Right lobe of liver (tissue), 6 donors: Measurements from ENCODE around the gene ARHGEF16. TPM values are rescaled to one million over a fixed set of nuclear protein-coding genes. Genes with fewer than 3 reads are reported as not detected.

ENCODE experiments used
- ATAC-seq, 4 donors: fragments of 200-7000 bp; cut with Tn5 transposase; one replicate each; pipeline ENCODE4 v1.9.1; 2020; ENCODE audit warnings: mild to moderate bottlenecking in 4 of 4, moderate library complexity in 4 of 4
- DNase-seq, 3 donors: peaks; one replicate each; pipeline ENCODE4 v3.0.0-alpha.2; 2020
- H3K27ac ChIP-seq, 3 donors: fragments of 200-600 bp; one replicate each; pipeline ENCODE4 v1.8.0; 2022
- H3K27me3 ChIP-seq, 2 donors: fragments of 200-600 bp; one replicate each; pipeline ENCODE4 v1.8.0; 2022
- H3K36me3 ChIP-seq, 4 donors: fragments of 200-600 bp; sonication (generic) in 1 of 4; one replicate each; pipeline versions ENCODE4 v1.5.1 to v1.8.0; 2017 to 2022; ENCODE audit warnings: control low read depth in 1 of 4
- H3K4me1 ChIP-seq, 4 donors: fragments of 200-600 bp; sonication (generic) in 1 of 4; one replicate each; pipeline versions ENCODE4 v1.5.1 to v1.8.0; 2017 to 2022; ENCODE audit warnings: control low read depth in 1 of 4
- H3K4me3 ChIP-seq, 3 donors: fragments of 200-600 bp; one replicate each; pipeline ENCODE4 v1.8.0; 2022
- H3K9me3 ChIP-seq, 4 donors: fragments of 200-600 bp; sonication (generic) in 1 of 4; one replicate each; pipeline versions ENCODE4 v1.5.1 to v1.8.0; 2017 to 2022; ENCODE audit warnings: control low read depth in 1 of 4
- CTCF ChIP-seq, 4 donors: fragments of 200-600 bp in 3 of 4; fragments of 450-650 bp in 1 of 4; IDR thresholded peaks; one replicate each; pipeline versions ENCODE4 v1.5.1 to v1.8.0; 2016 to 2022; ENCODE audit warnings: antibody characterized with exemption in 4 of 4, mild to moderate bottlenecking in 2 of 4
- POLR2A ChIP-seq: fragments of 450-650 bp; IDR thresholded peaks from one replicate; pipeline ENCODE4 v1.6.1; 2017; ENCODE audit warnings: antibody characterized with exemption, mild to moderate bottlenecking
- WGBS: methylation state at CpG from one replicate; pipeline ENCODE4 v1.1.6; 2018; ENCODE audit warnings: low coverage, low lambda C conversion rate; ENCODE audit not compliant: insufficient coverage; ENCODE audit errors: missing lambda C conversion rate; 5-methylcytosine and 5-hydroxymethylcytosine counted together
- intact Hi-C, 2 donors: fragments of 100-400 bp; cut with DNase I; formaldehyde crosslinking; loops; one replicate each; pipeline versions ENCODE4 v1.11.2 to v1.14.1; 2022
- total RNA-seq, 6 experiments: library from RNA; depleted of rRNA in 2 of 6; stranded (reverse); fragments of >200 nt in 2 of 6; fragmentation: NEBNext Ultra II Directional in 3 of 6; extraction: Animal tissue kit (Norgen Biotek cat#: 25700) in 3 of 6; gene quantifications; one replicate each; pipeline versions ENCODE4 v1.1.0 to v1.2.4, GENCODE V29; 2016 to 2023
- donor health status: DM: no; HTN: yes; CAD: no.
- donor health status: DM: no; HTN: no; CAD: no.
- donor health status: DM: no; HTN: no; CAD: no.
- donor health status: DM: no; HTN: yes; CAD: no.
- donor health status: DM: no; HTN: yes; CAD: no.

The ARHGEF16 gene
- total RNA-seq, 6 experiments from 2014 or later: 2.1 to 16.3 (median 7.5) TPM

DNA sequence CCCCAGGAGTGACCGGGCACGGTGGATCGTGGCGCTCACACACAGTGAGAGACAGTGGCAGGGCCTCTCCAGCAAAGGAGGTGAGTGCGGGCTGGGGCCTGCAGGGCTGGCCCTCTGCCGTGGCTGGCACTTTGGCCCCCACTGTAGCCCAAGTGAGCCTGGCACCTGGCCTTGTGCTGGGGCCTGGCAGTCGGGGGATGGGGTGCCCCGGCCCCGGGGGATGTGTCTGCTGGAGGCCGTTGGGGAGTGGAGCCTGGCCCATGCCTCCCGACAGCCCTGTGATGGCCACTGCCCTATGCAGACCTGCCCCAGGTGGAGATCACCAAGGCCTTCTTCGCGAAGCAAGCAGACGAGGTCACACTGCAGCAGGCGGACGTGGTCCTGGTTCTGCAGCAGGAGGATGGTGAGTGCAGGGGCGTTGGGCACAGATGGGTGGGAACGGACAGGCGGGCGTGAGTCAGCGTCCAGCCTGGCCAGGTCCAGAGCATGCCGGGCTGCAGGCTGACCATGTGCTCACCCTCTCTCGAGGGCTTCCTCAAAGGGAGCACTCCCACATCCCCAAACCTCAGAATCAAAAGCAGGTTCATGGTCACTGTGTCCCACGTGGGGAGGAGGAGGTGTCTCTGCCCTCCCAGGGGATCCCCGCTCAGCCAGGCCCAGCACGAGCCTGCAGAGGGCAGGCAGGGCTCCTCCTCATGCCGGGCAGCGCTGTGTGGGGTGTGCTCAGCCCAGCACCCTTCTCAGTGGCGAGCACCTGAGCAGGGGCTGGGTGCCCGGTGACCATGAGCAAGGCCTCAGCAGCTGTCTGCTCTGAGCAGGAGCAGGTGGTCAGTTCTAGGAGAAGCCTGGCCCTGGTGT lies 25.3 kb downstream of the ARHGEF16 start:
- ATAC-seq (peak; percentile 40 to 56 (median 48)), DNase-seq (no peak)
- H3K9me3 ChIP-seq: no peaks in the 10 kb centered on the region
- H3K4me3 ChIP-seq: no peak overlapping the region
- H3K27me3 ChIP-seq: no peaks in the 10 kb centered on the region
- intact Hi-C loops: no loop called here
- H3K27ac ChIP-seq: peak overlapping the region in 2 of 3 donors; percentile 38 to 62
- H3K4me1 ChIP-seq: peaks cover 0 to 15% (median 7%) of the 10 kb centered on the region in 4 donors
- 88% methylated on average over 8 of the region's 30 CpGs for WGBS
- TF ChIP-seq CTCF (IDR thresholded peaks at IDR 0.05) (no peak), POLR2A (no peak)
- H3K36me3 ChIP-seq: no peaks in the 10 kb centered on the region

GRCh38 chr1:3480369-3480719 lies 25.9 kb downstream of the ARHGEF16 start:
- TF ChIP-seq CTCF (IDR thresholded peaks at IDR 0.05): no peak
- TF ChIP-seq POLR2A: peak; percentile 72
- ATAC-seq (peak; percentile 81 to 88 (median 88)), DNase-seq (peak; percentile 81 to 82 (median 81))
- 32% methylated on average over 17 of the region's 21 CpGs for WGBS
- Histone ChIP-seq H3K4me1 (peaks cover 0 to 15% (median 7%) of the 10 kb centered on the region in 4 donors), H3K36me3 (no peaks in the 10 kb centered on the region), H3K27ac (peak overlapping the region in 2 of 3 donors; percentile 38 to 62), H3K4me3 (no peak overlapping the region), H3K9me3 (no peaks in the 10 kb centered on the region), H3K27me3 (no peaks in the 10 kb centered on the region)
- intact Hi-C loops: no loop called here

DNA sequence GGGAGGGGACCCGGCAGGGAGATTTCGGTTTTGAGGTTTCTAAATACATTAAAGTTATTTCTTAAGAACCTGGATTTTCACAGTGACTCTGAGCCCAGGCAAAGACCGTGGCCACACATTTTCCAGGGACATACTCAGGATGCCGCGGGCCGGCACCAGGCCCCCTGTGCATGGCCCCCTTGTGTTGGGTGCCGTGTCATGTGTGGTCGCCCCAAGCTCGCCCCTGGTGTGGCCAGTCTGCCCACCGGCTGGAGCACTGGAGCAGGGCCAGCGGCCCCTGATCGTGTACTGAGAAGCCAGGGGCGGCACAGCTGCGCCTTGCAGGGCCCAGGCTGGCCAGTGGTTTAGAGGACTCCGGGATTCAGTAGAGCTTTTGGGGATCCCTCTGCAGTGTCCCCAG lies 26.6 kb downstream of the ARHGEF16 start:
- intact Hi-C loops: no loop called here
- no CpG with 5 or more reads among the region's 15 CpGs for WGBS
- TF ChIP-seq POLR2A (no peak), CTCF (IDR thresholded peaks at IDR 0.05) (no peak)
- no peak overlapping the region for H3K4me3 ChIP-seq
- H3K4me1 ChIP-seq: peaks cover 0 to 15% (median 7%) of the 10 kb centered on the region in 4 donors
- H3K9me3 ChIP-seq: no peaks in the 10 kb centered on the region
- H3K27me3 ChIP-seq: no peaks in the 10 kb centered on the region
- DNase-seq (no peak), ATAC-seq (no peak)
- no peak overlapping the region for H3K27ac ChIP-seq
- no peaks in the 10 kb centered on the region for H3K36me3 ChIP-seq

DNA sequence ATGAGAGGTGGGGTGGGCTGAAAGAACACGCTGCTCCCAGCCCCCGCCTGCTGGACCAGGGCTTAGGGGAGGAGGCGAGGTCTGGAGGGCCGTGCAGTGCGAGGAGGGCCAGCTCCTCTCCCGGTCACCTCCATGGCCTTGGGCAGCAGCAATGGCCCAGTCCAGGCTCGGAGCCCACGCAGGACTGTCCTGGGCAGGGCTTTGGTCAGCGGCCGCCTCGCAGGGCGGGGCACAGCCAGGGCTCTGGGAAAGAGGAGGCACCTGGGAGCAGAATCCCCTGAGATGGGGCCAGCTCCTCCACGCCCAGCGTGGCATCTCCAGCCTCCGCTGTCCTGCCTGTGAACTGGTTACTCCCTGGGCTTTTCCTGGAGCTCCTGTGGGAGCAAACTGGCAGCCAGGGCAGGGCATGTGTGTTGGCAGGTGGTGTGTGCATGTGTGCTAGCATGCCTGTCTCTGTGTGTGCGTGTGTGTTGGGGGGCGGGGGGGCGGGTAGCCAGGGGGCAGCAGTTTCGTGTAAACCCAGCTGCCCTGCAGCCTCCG lies 27.4 kb downstream of the ARHGEF16 start:
- intact Hi-C loops: no loop called here
- no peaks in the 10 kb centered on the region for H3K9me3 ChIP-seq
- WGBS: 23% methylated on average over 2 of the region's 20 CpGs
- DNase-seq (no peak), ATAC-seq (no peak)
- no peaks in the 10 kb centered on the region for H3K27me3 ChIP-seq
- H3K36me3 ChIP-seq: no peaks in the 10 kb centered on the region
- no peak for TF ChIP-seq CTCF (IDR thresholded peaks at IDR 0.05)
- no peak for TF ChIP-seq POLR2A
- H3K4me3 ChIP-seq: no peak overlapping the region
- H3K4me1 ChIP-seq: peaks cover 0 to 15% (median 7%) of the 10 kb centered on the region in 4 donors
- no peak overlapping the region for H3K27ac ChIP-seq
